ENCODE measurements around the gene TMEM225. TPM values are rescaled to one million over a fixed set of nuclear protein-coding genes. Genes with fewer than 3 reads are reported as not detected.

The TMEM225 gene
- total RNA-seq, 1 donor from 2014 or later: not detected

DNA sequence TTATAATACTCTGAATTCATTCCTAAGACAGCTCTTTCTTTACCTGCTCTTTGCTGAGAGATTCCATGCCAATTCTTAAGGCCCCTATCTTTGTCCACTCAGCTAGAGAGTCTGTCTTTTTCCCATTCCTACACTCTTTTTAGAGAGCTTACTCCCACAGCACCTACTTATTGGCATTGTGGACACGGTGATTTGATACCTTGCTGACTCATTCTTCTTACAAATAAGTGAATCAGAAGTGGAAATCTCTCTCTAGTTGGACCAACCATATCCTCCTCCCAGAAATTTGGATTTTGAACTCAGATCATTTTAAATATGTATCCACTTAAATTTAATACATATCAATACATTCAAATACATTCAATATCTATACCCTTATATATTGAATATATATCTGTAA is 46.8 kb downstream of the TMEM225 start:
- H3K27me3 ChIP-seq (ENCODE audit: insufficient read depth, low read length): no peaks in the 10 kb centered on the region
- H3K27me3 Mint-ChIP-seq (ENCODE audit: low read depth, unreplicated experiment): no peaks in the 10 kb centered on the region
- H3K27ac ChIP-seq (ENCODE audit: low read depth, low read length): no peak overlapping the region
- no peaks in the 10 kb centered on the region for H3K9me3 Mint-ChIP-seq (ENCODE audit: unreplicated experiment)
- no peak overlapping the region for H2AFZ ChIP-seq (ENCODE audit: low read depth, low read length)
- peaks cover 3% of the 10 kb centered on the region for H3K4me1 Mint-ChIP-seq (ENCODE audit: low read depth, unreplicated experiment)
- no peaks in the 10 kb centered on the region for H4K20me1 ChIP-seq (ENCODE audit: insufficient read depth, low read length)
- TF ChIP-seq, protein P1, sequence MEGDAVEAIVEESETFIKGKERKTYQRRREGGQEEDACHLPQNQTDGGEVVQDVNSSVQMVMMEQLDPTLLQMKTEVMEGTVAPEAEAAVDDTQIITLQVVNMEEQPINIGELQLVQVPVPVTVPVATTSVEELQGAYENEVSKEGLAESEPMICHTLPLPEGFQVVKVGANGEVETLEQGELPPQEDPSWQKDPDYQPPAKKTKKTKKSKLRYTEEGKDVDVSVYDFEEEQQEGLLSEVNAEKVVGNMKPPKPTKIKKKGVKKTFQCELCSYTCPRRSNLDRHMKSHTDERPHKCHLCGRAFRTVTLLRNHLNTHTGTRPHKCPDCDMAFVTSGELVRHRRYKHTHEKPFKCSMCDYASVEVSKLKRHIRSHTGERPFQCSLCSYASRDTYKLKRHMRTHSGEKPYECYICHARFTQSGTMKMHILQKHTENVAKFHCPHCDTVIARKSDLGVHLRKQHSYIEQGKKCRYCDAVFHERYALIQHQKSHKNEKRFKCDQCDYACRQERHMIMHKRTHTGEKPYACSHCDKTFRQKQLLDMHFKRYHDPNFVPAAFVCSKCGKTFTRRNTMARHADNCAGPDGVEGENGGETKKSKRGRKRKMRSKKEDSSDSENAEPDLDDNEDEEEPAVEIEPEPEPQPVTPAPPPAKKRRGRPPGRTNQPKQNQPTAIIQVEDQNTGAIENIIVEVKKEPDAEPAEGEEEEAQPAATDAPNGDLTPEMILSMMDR (IDR thresholded peaks at IDR 0.05; ENCODE audit: insufficient read depth, low read depth, low read length): no peak
- TF ChIP-seq EZH2 (IDR thresholded peaks at IDR 0.05; ENCODE audit: insufficient read depth, low read length): no peak
- H3K27ac Mint-ChIP-seq (ENCODE audit: unreplicated experiment): no peak overlapping the region
- no peak overlapping the region for H3K9ac ChIP-seq (ENCODE audit: low read length)
- H3K9me3 ChIP-seq (ENCODE audit: insufficient read depth, low read depth, low read length): no peaks in the 10 kb centered on the region
- H3K36me3 Mint-ChIP-seq (ENCODE audit: low read depth, unreplicated experiment): no peaks in the 10 kb centered on the region
- FAIRE-seq (no peak), DNase-seq (ENCODE audit: low read depth) (no peak)
- H3K4me3 ChIP-seq (ENCODE audit: insufficient read depth, low read depth, low read length): no peak overlapping the region
- H3K36me3 ChIP-seq (ENCODE audit: insufficient read depth, low read length): no peaks in the 10 kb centered on the region
- H3K4me3 Mint-ChIP-seq (ENCODE audit: unreplicated experiment): no peak overlapping the region
- H3K4me2 ChIP-seq (ENCODE audit: low read length): no peak overlapping the region
- no peaks in the 10 kb centered on the region for H3K79me2 ChIP-seq (ENCODE audit: insufficient read depth, low read length)
- no peaks in the 10 kb centered on the region for H3K4me1 ChIP-seq (ENCODE audit: insufficient read depth, low read length)

DNA sequence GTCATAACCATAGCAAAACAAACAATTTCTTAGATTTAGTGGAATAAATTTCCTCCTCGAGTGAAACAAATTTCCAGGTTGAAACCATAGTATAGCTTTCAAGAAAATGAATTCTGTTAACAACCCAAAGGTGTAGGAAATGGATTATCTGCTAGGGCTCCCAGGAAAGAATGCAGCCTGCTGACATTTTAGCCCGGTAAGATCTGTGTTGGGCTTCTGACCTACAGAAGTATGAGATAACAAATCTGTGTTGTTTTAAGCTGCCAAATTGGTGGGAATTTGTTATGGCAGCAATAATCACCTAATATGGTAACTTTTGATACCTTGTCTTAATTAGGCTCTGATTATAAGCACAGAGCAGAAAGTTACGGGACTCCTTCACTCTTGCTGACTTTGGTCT is 47.3 kb downstream of the TMEM225 start:
- Mint-ChIP-seq H3K27ac (ENCODE audit: unreplicated experiment) (no peak overlapping the region), H3K9me3 (ENCODE audit: unreplicated experiment) (no peaks in the 10 kb centered on the region), H3K4me3 (ENCODE audit: unreplicated experiment) (no peak overlapping the region), H3K27me3 (ENCODE audit: low read depth, unreplicated experiment) (no peaks in the 10 kb centered on the region), H3K36me3 (ENCODE audit: low read depth, unreplicated experiment) (no peaks in the 10 kb centered on the region), H3K4me1 (ENCODE audit: low read depth, unreplicated experiment) (peaks cover 3% of the 10 kb centered on the region)
- no peaks in the 10 kb centered on the region for H3K4me1 ChIP-seq (ENCODE audit: insufficient read depth, low read length)
- FAIRE-seq: no peak
- H3K79me2 ChIP-seq (ENCODE audit: insufficient read depth, low read length): no peaks in the 10 kb centered on the region
- H3K27ac ChIP-seq (ENCODE audit: low read depth, low read length): no peak overlapping the region
- H3K9ac ChIP-seq (ENCODE audit: low read length): no peak overlapping the region
- H3K4me3 ChIP-seq (ENCODE audit: insufficient read depth, low read depth, low read length): no peak overlapping the region
- H3K4me2 ChIP-seq (ENCODE audit: low read length): no peak overlapping the region
- no peaks in the 10 kb centered on the region for H3K9me3 ChIP-seq (ENCODE audit: insufficient read depth, low read depth, low read length)
- DNase-seq (ENCODE audit: low read depth): no peak
- H4K20me1 ChIP-seq (ENCODE audit: insufficient read depth, low read length): no peaks in the 10 kb centered on the region
- H2AFZ ChIP-seq (ENCODE audit: low read depth, low read length): no peak overlapping the region
- TF ChIP-seq, protein P1 (IDR thresholded peaks at IDR 0.05; ENCODE audit: insufficient read depth, low read depth, low read length): no peak
- TF ChIP-seq EZH2 (IDR thresholded peaks at IDR 0.05; ENCODE audit: insufficient read depth, low read length): no peak
- H3K27me3 ChIP-seq (ENCODE audit: insufficient read depth, low read length): no peaks in the 10 kb centered on the region
- no peaks in the 10 kb centered on the region for H3K36me3 ChIP-seq (ENCODE audit: insufficient read depth, low read length)

DNA sequence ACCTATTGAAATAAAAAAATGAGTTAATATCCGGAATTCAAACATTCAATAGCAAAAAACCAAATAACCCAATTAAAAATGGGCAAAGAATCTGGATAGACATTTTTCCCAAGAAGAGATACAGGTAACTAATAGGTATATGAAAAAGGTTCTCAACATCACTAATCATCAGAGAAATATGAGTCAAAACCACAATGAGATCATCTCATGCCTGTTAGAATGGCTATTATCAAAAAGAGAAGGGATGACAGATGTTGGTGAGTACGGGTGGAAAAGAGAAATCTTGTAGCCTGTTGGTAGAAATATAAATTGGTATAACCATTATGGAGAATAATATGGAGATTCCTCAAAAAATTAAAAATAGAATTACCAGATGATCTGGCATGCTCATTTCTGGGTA is 52.4 kb downstream of the TMEM225 start:
- no peak overlapping the region for H3K27ac ChIP-seq (ENCODE audit: low read depth, low read length)
- H3K9me3 Mint-ChIP-seq (ENCODE audit: unreplicated experiment): no peaks in the 10 kb centered on the region
- H3K4me3 Mint-ChIP-seq (ENCODE audit: unreplicated experiment): no peak overlapping the region
- no peaks in the 10 kb centered on the region for H3K4me1 ChIP-seq (ENCODE audit: insufficient read depth, low read length)
- no peaks in the 10 kb centered on the region for H3K36me3 ChIP-seq (ENCODE audit: insufficient read depth, low read length)
- H3K27ac Mint-ChIP-seq (ENCODE audit: unreplicated experiment): no peak overlapping the region
- H3K79me2 ChIP-seq (ENCODE audit: insufficient read depth, low read length): no peaks in the 10 kb centered on the region
- H4K20me1 ChIP-seq (ENCODE audit: insufficient read depth, low read length): no peaks in the 10 kb centered on the region
- FAIRE-seq (no peak), DNase-seq (ENCODE audit: low read depth) (no peak)
- no peaks in the 10 kb centered on the region for H3K27me3 ChIP-seq (ENCODE audit: insufficient read depth, low read length)
- H3K4me1 Mint-ChIP-seq (ENCODE audit: low read depth, unreplicated experiment): no peaks in the 10 kb centered on the region
- no peak overlapping the region for H3K4me2 ChIP-seq (ENCODE audit: low read length)
- no peak overlapping the region for H3K9ac ChIP-seq (ENCODE audit: low read length)
- no peak overlapping the region for H2AFZ ChIP-seq (ENCODE audit: low read depth, low read length)
- no peaks in the 10 kb centered on the region for H3K9me3 ChIP-seq (ENCODE audit: insufficient read depth, low read depth, low read length)
- no peaks in the 10 kb centered on the region for H3K36me3 Mint-ChIP-seq (ENCODE audit: low read depth, unreplicated experiment)
- H3K4me3 ChIP-seq (ENCODE audit: insufficient read depth, low read depth, low read length): no peak overlapping the region
- H3K27me3 Mint-ChIP-seq (ENCODE audit: low read depth, unreplicated experiment): no peaks in the 10 kb centered on the region
- no peak for TF ChIP-seq EZH2 (IDR thresholded peaks at IDR 0.05; ENCODE audit: insufficient read depth, low read length)
- TF ChIP-seq, protein P1 (IDR thresholded peaks at IDR 0.05; ENCODE audit: insufficient read depth, low read depth, low read length): no peak

Other genes starting within 250 kb of the TMEM225 start
- gene SCN3B, start 231.0 kb downstream of the TMEM225 start, total RNA-seq: 1.9 and 2.3 TPM in 2 replicates
- gene ZNF202, start 144.0 kb downstream of the TMEM225 start, total RNA-seq: 8.6 and 11.3 TPM in 2 replicates
- not detected in 2 replicates for gene OR6X1, start 131.2 kb downstream of the TMEM225 start, total RNA-seq
- gene OR6M1, start 79.3 kb downstream of the TMEM225 start, total RNA-seq: not detected in 2 replicates
- gene OR8D4, start 16.5 kb upstream of the TMEM225 start, total RNA-seq: not detected in 2 replicates
- not detected in 2 replicates for gene OR4D5, start 53.9 kb upstream of the TMEM225 start, total RNA-seq
- gene OR6T1, start 58.2 kb upstream of the TMEM225 start, total RNA-seq: not detected in 2 replicates
- gene OR10S1, start 92.1 kb upstream of the TMEM225 start, total RNA-seq: not detected in 2 replicates
- not detected in 2 replicates for gene OR10G6, start 109.5 kb upstream of the TMEM225 start, total RNA-seq
- gene OR10G4, start 127.3 kb upstream of the TMEM225 start, total RNA-seq: not detected in 2 replicates
- not detected in 2 replicates for gene OR10G9, start 137.3 kb upstream of the TMEM225 start, total RNA-seq
- not detected in 2 replicates for gene OR10G8, start 141.1 kb upstream of the TMEM225 start, total RNA-seq
- not detected in 2 replicates for gene OR10G7, start 155.7 kb upstream of the TMEM225 start, total RNA-seq
- gene VWA5A, start 229.8 kb upstream of the TMEM225 start, total RNA-seq: 8.6 and 8.7 TPM in 2 replicates

All from astrocyte (in vitro differentiated cells and primary cell).